Liver (tissue), 9 donors: ENCODE measurements around the gene NRAS. TPM values are rescaled to one million over a fixed set of nuclear protein-coding genes. Genes with fewer than 3 reads are reported as not detected.
A peak's percentile ranks its signal among the peaks of the same experiment; 100 is the strongest.

ENCODE experiments used
- DNase-seq: peaks from one replicate; pipeline ENCODE4 v3.0.0-alpha.2; 2017; ENCODE audit warnings: low spot score
- H3K27ac ChIP-seq, 2 donors: one replicate each; pipeline ENCODE4 v1.7.0; 2013; ENCODE audit warnings: inconsistent platforms in 2 of 2, low read length in 2 of 2, control low read depth in 1 of 2, low read depth in 1 of 2, mild to moderate bottlenecking in 1 of 2
- H3K27me3 ChIP-seq, 4 donors: one replicate each; pipeline versions ENCODE4 v1.6.1 to v1.7.0; 2013; ENCODE audit warnings: low read length in 3 of 4, inconsistent platforms in 1 of 4, mild to moderate bottlenecking in 1 of 4, moderate library complexity in 1 of 4; ENCODE audit not compliant: control insufficient read depth in 4 of 4, insufficient read depth in 4 of 4
- H3K36me3 ChIP-seq, 4 donors: one replicate each; pipeline versions ENCODE4 v1.6.1 to v1.7.0; 2013; ENCODE audit warnings: low read length in 3 of 4, mild to moderate bottlenecking in 3 of 4, low read depth in 1 of 4, moderate library complexity in 1 of 4; ENCODE audit not compliant: control insufficient read depth in 4 of 4, insufficient read depth in 3 of 4
- H3K4me1 ChIP-seq, 4 donors: one replicate each; pipeline versions ENCODE4 v1.6.1 to v1.7.0; 2013; ENCODE audit warnings: low read length in 3 of 4, mild to moderate bottlenecking in 3 of 4, moderate library complexity in 1 of 4; ENCODE audit not compliant: control insufficient read depth in 4 of 4, insufficient read depth in 4 of 4
- H3K4me3 ChIP-seq, 3 donors: one replicate each; pipeline versions ENCODE4 v1.6.1 to v1.7.0; 2013; ENCODE audit warnings: low read length in 3 of 3, control low read depth in 1 of 3, low read depth in 1 of 3, mild to moderate bottlenecking in 1 of 3
- H3K9ac ChIP-seq, 2 donors: one replicate each; pipeline ENCODE4 v1.7.0; 2013; ENCODE audit warnings: low read length in 2 of 2, mild to moderate bottlenecking in 2 of 2, moderate library complexity in 2 of 2, control low read depth in 1 of 2, low read depth in 1 of 2
- H3K9me3 ChIP-seq, 4 donors: one replicate each; pipeline versions ENCODE4 v1.6.1 to v1.7.0; 2013; ENCODE audit warnings: low read length in 3 of 4; ENCODE audit not compliant: control insufficient read depth in 4 of 4
- ATF3 ChIP-seq: IDR thresholded peaks from 2 replicates; pipeline ENCODE4 v1.6.1; 2016; ENCODE audit warnings: antibody characterized with exemption
- CTCF ChIP-seq: fragments of 150-350 bp; IDR thresholded peaks from 2 replicates; pipeline ENCODE4 v1.5.1; 2017; ENCODE audit warnings: improper control_type of control experiment, low read depth, low read length; ENCODE audit not compliant: missing input control
- EGR1 ChIP-seq, 2 donors: IDR thresholded peaks; 2 replicates each; pipeline ENCODE4 v1.6.1; 2016 to 2018; ENCODE audit warnings: antibody characterized with exemption in 2 of 2, low read depth in 2 of 2
- FOXA1 ChIP-seq: IDR thresholded peaks from 2 replicates; pipeline ENCODE4 v1.6.1; 2016; ENCODE audit warnings: antibody characterized with exemption
- FOXA2 ChIP-seq: IDR thresholded peaks from 2 replicates; pipeline ENCODE4 v1.6.1; 2016; ENCODE audit warnings: antibody characterized with exemption
- GABPA ChIP-seq, 2 donors: IDR thresholded peaks in 1 of 2; conservative IDR thresholded peaks in 1 of 2; 2 replicates each; pipeline ENCODE4 v1.6.1; 2016; ENCODE audit warnings: antibody characterized with exemption in 2 of 2, mild to moderate bottlenecking in 1 of 2, moderate library complexity in 1 of 2
- HNF4A ChIP-seq, 2 donors: conservative IDR thresholded peaks; 2 replicates each; pipeline ENCODE4 v1.6.1; 2016; ENCODE audit warnings: antibody characterized with exemption in 2 of 2, mild to moderate bottlenecking in 2 of 2
- HNF4G ChIP-seq: IDR thresholded peaks from 2 replicates; pipeline ENCODE4 v1.6.1; 2016; ENCODE audit warnings: antibody characterized with exemption
- JUND ChIP-seq, 2 donors: IDR thresholded peaks; 2 replicates each; pipeline ENCODE4 v1.6.1; 2016; ENCODE audit warnings: antibody characterized with exemption in 2 of 2
- NR2F2 ChIP-seq: IDR thresholded peaks from 2 replicates; pipeline ENCODE4 v1.6.1; 2016; ENCODE audit warnings: antibody characterized with exemption
- RAD21 ChIP-seq, 2 donors: IDR thresholded peaks; 2 replicates each; pipeline ENCODE4 v1.6.1; 2016; ENCODE audit warnings: antibody characterized with exemption in 2 of 2, mild to moderate bottlenecking in 2 of 2
- REST ChIP-seq: IDR thresholded peaks from 2 replicates; pipeline ENCODE4 v1.6.1; 2016; ENCODE audit warnings: antibody characterized with exemption, mild to moderate bottlenecking
- RXRA ChIP-seq, 2 donors: IDR thresholded peaks; 2 replicates each; pipeline ENCODE4 v1.6.1; 2017 to 2018; ENCODE audit warnings: antibody characterized with exemption in 2 of 2, mild to moderate bottlenecking in 1 of 2
- SP1 ChIP-seq: IDR thresholded peaks from 2 replicates; pipeline ENCODE4 v1.6.1; 2018; ENCODE audit warnings: antibody characterized with exemption, mild to moderate bottlenecking
- TAF1 ChIP-seq: conservative IDR thresholded peaks from 2 replicates; pipeline ENCODE4 v1.6.1; 2016; ENCODE audit warnings: antibody characterized with exemption, mild to moderate bottlenecking
- YY1 ChIP-seq: IDR thresholded peaks from 2 replicates; pipeline ENCODE4 v1.6.1; 2016; ENCODE audit warnings: antibody characterized with exemption, mild to moderate bottlenecking
- ZBTB33 ChIP-seq: IDR thresholded peaks from 2 replicates; pipeline ENCODE4 v1.6.1; 2016; ENCODE audit warnings: antibody characterized with exemption
- WGBS: extraction: QIAGEN DNeasy Blood & Tissue Kit; methylation state at CpG from one replicate; pipeline ENCODE4 v1.1.7; 2013; 5-methylcytosine and 5-hydroxymethylcytosine counted together
- polyA plus RNA-seq, 2 donors: library from polyadenylated mRNA; stranded (reverse) in 1 of 2; unstranded in 1 of 2; fragments of 200-250 nt in 1 of 2; fragments of >200 nt in 1 of 2; fragmentation: Nextera tagmentation in 1 of 2; extraction: Ambion mirVana in 1 of 2; gene quantifications; one replicate each; pipeline versions ENCODE4 v1.2.1 to v1.2.3, GENCODE V29; 2013 to 2015
- total RNA-seq, 2 donors: library from RNA; depleted of rRNA; stranded (reverse); fragments of >200 nt; gene quantifications; one replicate each; pipeline ENCODE4 v1.2.3, GENCODE V29; 2014
- TF ChIP-seq, protein P1 (sequence below): IDR thresholded peaks from 2 replicates; pipeline ENCODE4 v1.6.1; 2016; ENCODE audit warnings: antibody characterized with exemption
- donor health status: healthy.
- donor health status: healthy.
- donor health status: healthy.
- donor health status: healthy.
- donor health status: healthy.

The NRAS gene
- total and polyA plus RNA-seq, 4 donors: 6.7 to 36.0 (median 13.4) TPM

GRCh38 chr1:114670083-114671010 lies 46.2 kb downstream of the NRAS start:
- WGBS: 3% methylated on average over 45 of the region's 45 CpGs
- Histone ChIP-seq H3K9me3 (no peaks in the 10 kb centered on the region), H3K27me3 (no peaks in the 10 kb centered on the region), H3K9ac (no peak overlapping the region), H3K36me3 (no peaks in the 10 kb centered on the region), H3K4me3 (peak overlapping the region; percentile 34 to 79 (median 64)), H3K4me1 (peaks cover 1 to 11% (median 9%) of the 10 kb centered on the region in 4 donors), H3K27ac (peak overlapping the region; percentile 57 to 82)
- TF ChIP-seq ATF3 (no peak), TAF1 (peak; percentile 81), SP1 (peak; percentile 69), NR2F2 (peak; percentile 30), YY1 (peak; percentile 66), FOXA1 (no peak), FOXA2 (no peak), JUND (IDR thresholded peaks at IDR 0.05) (no peak), EGR1 (IDR thresholded peaks at IDR 0.05; ENCODE audit: low read depth in 2 of 2) (peak in 1 of 2 donors; percentile 8), CTCF (no peak), RAD21 (IDR thresholded peaks at IDR 0.05) (peak in 1 of 2 donors; percentile 49), RXRA (IDR thresholded peaks at IDR 0.05) (peak; percentile 26 to 59), REST (peak; percentile 40), HNF4G (no peak), HNF4A (conservative IDR thresholded peaks at IDR 0.05) (peak in 1 of 2 donors; percentile 44), ZBTB33 (peak; percentile 71), GABPA (IDR thresholded peaks at IDR 0.05 in 1 of 2, conservative IDR thresholded peaks at IDR 0.05 in 1 of 2) (no peak)
- TF ChIP-seq, protein P1, sequence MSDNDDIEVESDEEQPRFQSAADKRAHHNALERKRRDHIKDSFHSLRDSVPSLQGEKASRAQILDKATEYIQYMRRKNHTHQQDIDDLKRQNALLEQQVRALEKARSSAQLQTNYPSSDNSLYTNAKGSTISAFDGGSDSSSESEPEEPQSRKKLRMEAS: no peak
- DNase-seq: peak; percentile 96
